ENCODE measurements around the gene TM7SF2.
A peak's percentile ranks its signal among the peaks of the same experiment; 100 is the strongest.

- TF ChIP-seq, protein P1, sequence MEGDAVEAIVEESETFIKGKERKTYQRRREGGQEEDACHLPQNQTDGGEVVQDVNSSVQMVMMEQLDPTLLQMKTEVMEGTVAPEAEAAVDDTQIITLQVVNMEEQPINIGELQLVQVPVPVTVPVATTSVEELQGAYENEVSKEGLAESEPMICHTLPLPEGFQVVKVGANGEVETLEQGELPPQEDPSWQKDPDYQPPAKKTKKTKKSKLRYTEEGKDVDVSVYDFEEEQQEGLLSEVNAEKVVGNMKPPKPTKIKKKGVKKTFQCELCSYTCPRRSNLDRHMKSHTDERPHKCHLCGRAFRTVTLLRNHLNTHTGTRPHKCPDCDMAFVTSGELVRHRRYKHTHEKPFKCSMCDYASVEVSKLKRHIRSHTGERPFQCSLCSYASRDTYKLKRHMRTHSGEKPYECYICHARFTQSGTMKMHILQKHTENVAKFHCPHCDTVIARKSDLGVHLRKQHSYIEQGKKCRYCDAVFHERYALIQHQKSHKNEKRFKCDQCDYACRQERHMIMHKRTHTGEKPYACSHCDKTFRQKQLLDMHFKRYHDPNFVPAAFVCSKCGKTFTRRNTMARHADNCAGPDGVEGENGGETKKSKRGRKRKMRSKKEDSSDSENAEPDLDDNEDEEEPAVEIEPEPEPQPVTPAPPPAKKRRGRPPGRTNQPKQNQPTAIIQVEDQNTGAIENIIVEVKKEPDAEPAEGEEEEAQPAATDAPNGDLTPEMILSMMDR (IDR thresholded peaks at IDR 0.05), result no peak
- TF ChIP-seq POLR2A (IDR thresholded peaks at IDR 0.05) (peak in 1 of 4 donors; percentile 5), POLR2AphosphoS5 (IDR thresholded peaks at IDR 0.05) (no peak), EP300 (IDR thresholded peaks at IDR 0.05) (no peak)
These were observed 3.1 kb upstream of the TM7SF2 start for GRCh38 chr11:65108469-65109123.

Data from upper lobe of left lung (tissue), 4 donors.